ENCODE measurements around the gene INPPL1. TPM values are rescaled to one million over a fixed set of nuclear protein-coding genes. Genes with fewer than 3 reads are reported as not detected.

Gene INPPL1
- total RNA-seq, 2 donors from 2014 or later = 47.2 to 53.7 TPM

Other genes starting within 250 kb of the INPPL1 start
- 1 to 10 TPM; 3.1 to 9.6 TPM for gene IL18BP, start 225.9 kb upstream of the INPPL1 start, total RNA-seq
- 100 to 1,000 TPM; 173 to 191 TPM for gene NUMA1, start 144.2 kb upstream of the INPPL1 start, total RNA-seq
- 1 to 10 TPM; 2.3 to 9.9 TPM for gene LRRC51, start 143.9 kb upstream of the INPPL1 start, total RNA-seq
- 10 to 100 TPM; 65.6 to 66.9 TPM for gene LAMTOR1, start 121.5 kb upstream of the INPPL1 start, total RNA-seq
- not detected for gene TOMT, start 118.8 kb upstream of the INPPL1 start, total RNA-seq
- 10 to 100 TPM; 14.2 to 22.1 TPM for gene ANAPC15, start 112.1 kb upstream of the INPPL1 start, total RNA-seq
- not detected for gene FOLR3, start 89.0 kb upstream of the INPPL1 start, total RNA-seq
- gene FOLR1, start 32.6 kb upstream of the INPPL1 start, total RNA-seq = 1 to 10 TPM in 1 of 2 donors, under 1 TPM in 1; 0.52 to 3.0 TPM
- gene FOLR2, start 8.0 kb upstream of the INPPL1 start, total RNA-seq = 10 to 100 TPM; 11.4 to 49.1 TPM
- not detected for gene PHOX2A, start 19.4 kb downstream of the INPPL1 start, total RNA-seq
- 10 to 100 TPM; 13.8 to 19.5 TPM for gene CLPB, start 209.8 kb downstream of the INPPL1 start, total RNA-seq

All from body of pancreas (tissue), 2 donors.